ENCODE measurements around the gene DIAPH2.

GRCh38 chrX:96841325-96841724 is 156.7 kb downstream of the DIAPH2 start:
- TF ChIP-seq CTCF (IDR thresholded peaks at IDR 0.05; ENCODE audit: low read depth, low read length, poor library complexity, severe bottlenecking) (no peak), EZH2phosphoT487 (IDR thresholded peaks at IDR 0.05; ENCODE audit: borderline replicate concordance, low read length) (no peak)

Measured in DOHH2 (cell line).